GOT3 (cell line): ENCODE data around the gene NUP85.
"Not testable (repeated sequence)": the region's sequence is repeated elsewhere in the genome, so short reads cannot be mapped to it uniquely, and the experiment has no call there.

Source experiments
- DNase-seq: peaks from one replicate; lab custom pipeline; 2025; ENCODE audit warnings: mixed read lengths; lab: John Stamatoyannopoulos, UW

The NUP85 gene

DNA sequence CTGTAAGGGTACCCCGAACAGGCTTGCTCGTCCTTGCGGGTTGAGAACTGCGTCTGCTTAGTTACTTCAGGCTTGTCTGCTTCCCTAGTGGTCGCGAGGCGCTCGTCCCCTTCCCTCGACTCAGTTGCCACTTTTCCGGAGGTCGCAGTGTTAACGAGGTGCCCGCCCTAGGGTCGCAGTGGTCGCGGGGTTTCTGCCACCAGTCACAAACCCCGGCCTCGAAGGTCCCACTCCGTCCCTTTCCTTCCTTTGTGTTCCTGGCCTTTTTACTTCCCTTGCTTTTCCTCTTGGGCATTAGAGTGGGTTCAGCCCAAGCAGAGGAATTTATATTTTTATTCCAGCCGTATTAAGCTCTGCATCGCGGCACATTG is 299 bp downstream of the NUP85 start:
- DNase-seq = no peak

DNA sequence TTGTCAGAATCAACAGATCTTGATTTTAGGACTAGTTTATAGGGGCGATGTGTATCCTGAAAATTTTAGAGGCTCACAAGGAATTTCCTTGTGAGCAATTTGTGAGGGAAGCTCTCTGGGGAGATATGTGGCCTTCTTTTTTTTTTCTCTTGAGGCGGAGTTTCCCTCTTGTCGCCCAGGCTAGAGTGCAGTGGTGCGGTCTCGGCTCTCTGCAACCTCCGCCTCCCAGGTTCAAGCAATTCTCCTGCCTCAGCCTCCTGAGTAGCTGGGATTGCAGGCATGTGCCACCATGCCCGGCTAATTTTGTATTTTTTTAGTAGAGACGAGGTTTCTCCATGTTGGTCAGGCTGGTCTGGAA is 1.6 kb downstream of the NUP85 start:
- not testable (repeated sequence) for DNase-seq

GRCh38 chr17:75207760-75208159 is 2.3 kb downstream of the NUP85 start:
- no peak for DNase-seq

GRCh38 chr17:75208161-75208560 is 2.7 kb downstream of the NUP85 start:
- no peak for DNase-seq

- DNase-seq = no peak
These were observed 3.6 kb downstream of the NUP85 start for GRCh38 chr17:75209061-75209460.

DNA sequence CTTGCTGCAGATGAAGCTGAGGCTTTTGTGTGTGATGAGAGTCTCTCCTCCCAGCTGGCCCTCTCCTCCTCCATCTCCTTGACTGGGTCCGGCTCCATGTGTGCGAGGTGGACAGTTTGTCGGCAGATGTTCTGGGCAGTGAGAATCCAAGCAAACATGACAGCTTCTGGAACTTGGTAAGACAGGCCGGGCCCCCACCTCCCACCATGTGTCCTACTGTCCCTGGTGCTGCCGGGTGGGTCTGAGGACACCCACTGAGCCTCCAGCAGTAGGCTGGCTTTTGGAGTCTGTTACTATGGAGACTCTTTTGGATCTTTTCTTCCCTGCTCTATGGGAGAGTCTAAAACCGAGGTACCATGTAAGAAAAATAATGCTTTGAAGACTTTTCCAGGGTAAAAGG is 12.7 kb downstream of the NUP85 start:
- DNase-seq = no peak

DNA sequence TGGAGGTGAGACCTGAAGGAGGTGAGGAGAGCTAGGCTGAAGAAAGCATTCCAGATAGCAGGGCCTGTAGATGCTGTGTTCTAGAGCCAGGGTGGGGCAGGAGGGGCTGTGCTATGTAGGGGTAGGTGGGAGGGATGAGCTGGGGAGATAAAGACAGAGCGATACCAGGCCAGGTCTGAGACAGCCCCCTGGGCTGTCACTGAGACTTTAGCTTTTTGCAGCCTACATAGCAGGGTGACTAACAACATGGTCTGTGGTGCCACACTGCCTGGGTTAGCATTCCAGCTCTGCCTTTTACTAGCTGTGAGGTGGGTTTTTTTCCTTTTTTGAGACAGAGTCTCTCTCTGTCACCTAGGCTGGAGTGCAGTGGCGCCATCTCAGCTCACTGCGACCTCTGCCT is 14.3 kb downstream of the NUP85 start:
- no peak for DNase-seq

- DNase-seq = no peak
These were observed 19.5 kb downstream of the NUP85 start for GRCh38 chr17:75225016-75225415.

DNA sequence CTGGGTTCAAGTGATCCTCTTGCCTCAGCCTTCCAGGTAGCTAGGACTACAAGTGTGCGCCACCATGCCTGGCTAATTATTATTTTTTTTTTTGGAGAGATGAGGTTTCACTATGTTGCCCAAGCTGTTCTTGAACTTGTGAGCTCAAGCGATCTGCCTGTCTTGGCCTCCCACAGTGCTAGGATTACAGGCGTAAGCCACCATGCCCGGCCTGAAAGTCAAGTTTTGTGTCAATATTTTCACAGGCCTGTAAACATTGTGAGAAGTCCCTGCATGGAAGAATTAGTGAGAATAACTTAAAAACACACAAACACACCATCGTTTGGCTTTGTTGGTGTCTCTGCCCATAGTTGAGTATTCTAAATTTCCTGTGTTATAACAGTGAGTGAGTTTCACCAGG is 22.2 kb downstream of the NUP85 start:
- DNase-seq = no peak

- no peak for DNase-seq
These were observed 22.8 kb downstream of the NUP85 start for GRCh38 chr17:75228305-75228704.

- no peak for DNase-seq
These were observed 23.4 kb downstream of the NUP85 start for GRCh38 chr17:75228847-75229246.

DNA sequence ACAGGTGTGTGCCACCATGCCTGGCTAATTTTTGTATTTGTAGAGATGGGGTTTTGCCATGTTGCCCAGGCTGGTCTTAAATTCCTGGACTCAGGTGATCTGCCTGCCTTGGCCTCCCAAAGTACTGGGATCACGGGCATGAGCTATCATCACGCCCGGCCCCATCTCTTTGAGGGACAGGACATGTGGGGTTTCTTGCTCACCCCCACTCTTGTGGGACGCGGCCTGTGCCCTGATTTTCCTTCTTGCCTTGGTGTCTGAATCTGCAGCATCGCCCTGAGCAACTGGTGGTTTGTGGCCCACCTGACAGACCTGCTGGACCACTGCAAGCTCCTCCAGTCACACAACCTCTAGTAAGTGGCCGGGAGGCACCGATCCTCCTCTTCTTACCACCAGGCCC is 25.6 kb downstream of the NUP85 start:
- no peak for DNase-seq

- no peak for DNase-seq
These were observed 26.4 kb downstream of the NUP85 start for GRCh38 chr17:75231741-75232464.

DNA sequence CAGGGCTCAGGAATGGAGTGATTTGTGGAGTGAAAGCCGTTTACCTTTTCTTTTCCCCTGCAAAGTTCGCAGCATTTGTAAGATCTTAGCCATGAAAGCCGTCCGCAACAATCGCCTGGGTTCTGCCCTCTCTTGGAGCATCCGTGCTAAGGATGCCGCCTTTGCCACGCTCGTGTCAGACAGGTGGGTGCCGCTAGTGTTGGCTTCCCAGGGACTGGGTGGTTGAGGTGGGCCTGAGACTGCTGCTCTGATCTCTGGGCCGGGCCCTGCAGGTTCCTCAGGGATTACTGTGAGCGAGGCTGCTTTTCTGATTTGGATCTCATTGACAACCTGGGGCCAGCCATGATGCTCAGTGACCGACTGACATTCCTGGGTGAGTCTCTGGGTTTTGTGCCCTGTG is 27.3 kb downstream of the NUP85 start:
- DNase-seq = no peak

DNA sequence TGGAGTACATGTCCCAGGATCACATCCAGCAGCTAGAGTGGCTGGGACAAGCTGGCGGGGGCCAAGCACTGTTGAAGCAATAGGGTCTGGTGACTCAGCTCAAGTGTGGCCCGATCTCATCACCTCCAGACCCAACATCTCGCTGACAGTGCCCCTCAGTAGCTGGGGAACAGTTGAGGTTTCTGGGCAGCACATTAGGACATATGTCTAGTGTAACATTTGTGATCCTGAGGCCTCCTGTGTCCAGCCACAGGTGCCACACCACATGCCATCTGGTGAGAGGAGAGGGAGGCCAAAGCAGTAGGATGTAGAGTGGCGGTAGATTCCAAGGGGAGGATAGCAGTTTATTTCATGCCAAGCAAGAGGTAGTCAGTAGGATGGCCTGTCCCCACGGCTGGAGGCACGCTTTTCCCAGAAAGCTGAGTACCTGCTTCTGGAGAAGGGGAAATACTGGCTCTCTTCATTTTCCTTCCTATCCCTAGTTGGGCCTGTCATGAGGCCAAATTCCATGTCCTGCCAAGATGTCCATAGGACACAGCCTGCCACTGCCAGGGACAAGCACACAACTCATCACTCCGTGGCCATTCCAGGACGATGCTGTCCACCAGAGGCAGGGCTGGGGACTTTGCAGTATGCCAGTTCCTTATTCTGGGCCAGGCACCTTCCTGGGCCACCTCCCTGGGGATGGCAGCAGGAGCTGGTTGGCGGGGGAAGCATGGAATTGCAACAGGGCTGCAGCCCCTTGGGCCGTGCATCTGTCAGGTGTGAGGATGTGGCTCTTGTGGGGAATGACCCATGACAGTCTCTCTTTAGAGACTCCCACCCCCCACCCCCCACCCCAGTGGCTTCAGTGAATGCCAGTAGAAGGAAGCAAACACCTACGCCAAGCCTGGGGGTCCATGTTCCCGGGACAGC is 31.9 kb downstream of the NUP85 start:
- DNase-seq = no peak

GRCh38 chr17:75238020-75238580 is 32.6 kb downstream of the NUP85 start:
- no peak for DNase-seq

- no peak for DNase-seq
These were observed 33.3 kb downstream of the NUP85 start for GRCh38 chr17:75238684-75239191.

GRCh38 chr17:75239214-75239613 is 33.7 kb downstream of the NUP85 start:
- no peak for DNase-seq

DNA sequence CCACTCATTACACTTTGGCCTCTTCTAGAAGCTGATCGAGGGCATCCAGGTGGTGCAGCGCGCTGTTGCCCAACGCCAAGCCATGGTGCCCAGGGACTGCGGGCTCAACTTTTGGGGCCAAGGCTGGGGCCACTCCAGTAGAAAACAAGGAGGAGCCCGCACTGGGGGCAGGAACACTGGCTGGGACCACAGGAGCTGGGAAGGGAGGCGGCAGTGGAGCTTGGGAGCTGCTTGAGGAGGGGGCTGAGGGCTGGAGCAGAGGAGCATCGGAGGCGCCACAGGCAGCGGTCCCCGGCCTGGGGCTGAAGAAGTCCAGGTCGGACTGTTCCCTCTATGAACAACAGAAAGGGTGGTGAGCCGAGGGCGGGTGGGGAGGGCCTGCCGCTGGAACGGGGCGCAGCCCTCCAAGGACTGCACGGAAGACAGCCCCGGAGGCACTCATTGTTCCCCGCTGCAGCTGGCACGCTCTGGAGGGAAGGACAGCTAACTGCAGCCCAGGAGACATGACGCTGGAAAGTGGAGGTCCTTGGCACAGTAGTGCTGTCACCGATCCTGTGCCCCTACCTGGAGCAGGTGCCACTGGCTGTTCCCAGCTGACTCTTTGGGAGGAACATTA is 34.4 kb downstream of the NUP85 start:
- DNase-seq = no peak

- DNase-seq = no peak
These were observed 35.1 kb downstream of the NUP85 start for GRCh38 chr17:75240394-75241142.

GRCh38 chr17:75241143-75241430 is 35.6 kb downstream of the NUP85 start:
- DNase-seq = no peak

- no peak for DNase-seq
These were observed 36.0 kb downstream of the NUP85 start for GRCh38 chr17:75241502-75241901.
